Prostate gland (tissue), 2 donors: Measurements from ENCODE around the gene ZNF593OS. TPM values are rescaled to one million over a fixed set of nuclear protein-coding genes. Genes with fewer than 3 reads are reported as not detected.

Source experiments
- DNase-seq: peaks from one replicate; pipeline ENCODE4 v3.0.0-alpha.2; 2019; ENCODE audit warnings: low spot score
- H3K27ac ChIP-seq, 2 donors: fragments of 200-600 bp; sonication (generic); 2 replicates each; pipeline ENCODE4 v1.5.1; 2017 to 2019
- H3K27me3 ChIP-seq: fragments of 200-600 bp; sonication (generic); replicated peaks from 2 replicates; pipeline ENCODE4 v1.5.1; 2019; ENCODE audit not compliant: insufficient read depth
- H3K36me3 ChIP-seq, 2 donors: fragments of 200-600 bp; sonication (generic); 1 replicate in 1 of 2; 2 replicates in 1 of 2; pipeline versions ENCODE4 v1.5.1 to v1.8.1; 2017 to 2019
- H3K4me1 ChIP-seq: fragments of 200-600 bp; sonication (generic); replicated peaks from 2 replicates; pipeline ENCODE4 v1.5.1; 2019
- H3K4me3 ChIP-seq, 2 donors: fragments of 200-600 bp; sonication (generic); 2 replicates each; pipeline ENCODE4 v1.5.1; 2017 to 2019
- H3K9me3 ChIP-seq: fragments of 200-600 bp; sonication (generic); 2 replicates; pipeline ENCODE4 v1.5.1; 2017
- CTCF ChIP-seq, 4 experiments: fragments of 200-600 bp in 2 of 4; fragments of 450-650 bp in 2 of 4; sonication (generic) in 2 of 4; IDR thresholded peaks; 1 replicate in 3 of 4; 2 replicates in 1 of 4; pipeline ENCODE4 v1.5.1; 2016 to 2019; ENCODE audit warnings: antibody characterized with exemption in 4 of 4, mild to moderate bottlenecking in 2 of 4, moderate library complexity in 2 of 4
- POLR2A ChIP-seq: fragments of 450-650 bp; IDR thresholded peaks from one replicate; pipeline ENCODE4 v1.6.1; 2016; ENCODE audit warnings: antibody characterized with exemption, mild to moderate bottlenecking
- POLR2AphosphoS5 ChIP-seq: sonication (generic); formaldehyde crosslinking; IDR thresholded peaks from one replicate; pipeline ENCODE4 v1.6.1; 2017; ENCODE audit warnings: antibody characterized with exemption
- WGBS: methylation state at CpG from one replicate; pipeline ENCODE4 v1.1.5; 2018; 5-methylcytosine and 5-hydroxymethylcytosine counted together
- intact Hi-C: fragments of 100-400 bp; cut with DNase I; formaldehyde crosslinking; loops from one replicate; pipeline ENCODE4 v1.14.2; 2022
- total RNA-seq, 2 donors: library from RNA; depleted of rRNA; stranded (reverse); fragments of >200 nt; gene quantifications; one replicate each; pipeline ENCODE4 v1.1.0, GENCODE V29; 2016

The ZNF593OS gene
- total RNA-seq, 2 donors from 2014 or later = not detected

- intact Hi-C loops = no loop called here
- no peak overlapping the region for H3K27ac ChIP-seq
- no peaks in the 10 kb centered on the region for H3K27me3 ChIP-seq
- no peak for TF ChIP-seq CTCF (IDR thresholded peaks at IDR 0.05)
- no peak for TF ChIP-seq POLR2A
- TF ChIP-seq POLR2AphosphoS5 = no peak
- no peak overlapping the region for H3K4me3 ChIP-seq
- WGBS = 80% methylated on average over 5 of the region's 5 CpGs
- H3K36me3 ChIP-seq = no peaks in the 10 kb centered on the region
- H3K4me1 ChIP-seq = no peaks in the 10 kb centered on the region
- DNase-seq = no peak
- H3K9me3 ChIP-seq = no peaks in the 10 kb centered on the region
Observed at GRCh38 chr1:26200413-26200812, 28.8 kb upstream of the ZNF593OS start.

GRCh38 chr1:26197813-26198212, 26.2 kb upstream of the ZNF593OS start:
- no peaks in the 10 kb centered on the region for H3K4me1 ChIP-seq
- DNase-seq = no peak
- 92% methylated on average over 11 of the region's 11 CpGs for WGBS
- H3K27me3 ChIP-seq = no peaks in the 10 kb centered on the region
- H3K36me3 ChIP-seq = no peaks in the 10 kb centered on the region
- no peak overlapping the region for H3K27ac ChIP-seq
- intact Hi-C loops = no loop called here
- H3K4me3 ChIP-seq = no peak overlapping the region
- H3K9me3 ChIP-seq = no peaks in the 10 kb centered on the region
- TF ChIP-seq POLR2A (no peak), CTCF (IDR thresholded peaks at IDR 0.05) (no peak), POLR2AphosphoS5 (no peak)

GRCh38 chr1:26197301-26197700, 25.7 kb upstream of the ZNF593OS start:
- no peak for TF ChIP-seq POLR2A
- TF ChIP-seq CTCF (IDR thresholded peaks at IDR 0.05) = no peak
- TF ChIP-seq POLR2AphosphoS5 = no peak
- Histone ChIP-seq H3K4me3 (no peak overlapping the region), H3K36me3 (no peaks in the 10 kb centered on the region), H3K9me3 (no peaks in the 10 kb centered on the region), H3K27ac (no peak overlapping the region), H3K4me1 (no peaks in the 10 kb centered on the region), H3K27me3 (no peaks in the 10 kb centered on the region)
- WGBS = 97% methylated on average over 3 of the region's 3 CpGs
- no peak for DNase-seq
- intact Hi-C loops = no loop called here

GRCh38 chr1:26195805-26196204, 24.2 kb upstream of the ZNF593OS start:
- 76% methylated on average over 3 of the region's 3 CpGs for WGBS
- intact Hi-C loops = no loop called here

More at GRCh38 chr1:26195805-26196204, 24.2 kb upstream of the ZNF593OS start:
- no peaks in the 10 kb centered on the region for H3K36me3 ChIP-seq
- no peak overlapping the region for H3K27ac ChIP-seq
- no peaks in the 10 kb centered on the region for H3K27me3 ChIP-seq
- no peaks in the 10 kb centered on the region for H3K9me3 ChIP-seq
- TF ChIP-seq POLR2AphosphoS5 (no peak), POLR2A (no peak), CTCF (IDR thresholded peaks at IDR 0.05) (no peak)
- no peak for DNase-seq
- no peak overlapping the region for H3K4me3 ChIP-seq
- H3K4me1 ChIP-seq = no peaks in the 10 kb centered on the region
